DOHH2 (cell line): Measurements from ENCODE around the gene MGAT5.

Experiments used
- H3F3A ChIP-seq: fragments of 200-600 bp; sonication (generic), shearing (Covaris generic); 2 replicates; pipeline ENCODE4 v1.6.0; 2016; ENCODE audit warnings: antibody characterized with exemption, mild to moderate bottlenecking; ENCODE audit not compliant: control insufficient read depth, insufficient read depth
- H3K27ac ChIP-seq: fragments of 200-600 bp; sonication (generic); 2 replicates; pipeline ENCODE4 v1.5.1; 2014; ENCODE audit warnings: low read depth, mild to moderate bottlenecking, low read length, moderate library complexity
- H3K27me3 ChIP-seq: fragments of 200-600 bp; sonication (generic); 2 replicates; pipeline ENCODE4 v1.6.1; 2014; ENCODE audit warnings: mild to moderate bottlenecking, low read length, mixed read lengths; ENCODE audit not compliant: control insufficient read depth
- H3K36me3 ChIP-seq: fragments of 200-600 bp; sonication (generic); 2 replicates; pipeline ENCODE4 v1.6.1; 2014; ENCODE audit warnings: mild to moderate bottlenecking, low read length, moderate library complexity, mixed read lengths; ENCODE audit not compliant: control insufficient read depth
- H3K4me1 ChIP-seq: fragments of 200-600 bp; sonication (generic); 2 replicates; pipeline ENCODE4 v1.6.1; 2014; ENCODE audit warnings: mild to moderate bottlenecking, low read length, mixed read lengths; ENCODE audit not compliant: control insufficient read depth
- H3K4me2 ChIP-seq: fragments of 200-600 bp; sonication (generic); 2 replicates; pipeline ENCODE4 v1.6.0; 2014; ENCODE audit warnings: mild to moderate bottlenecking, low read length, moderate library complexity
- H3K4me3 ChIP-seq: fragments of 200-600 bp; sonication (generic); 2 replicates; pipeline ENCODE4 v1.5.1; 2014; ENCODE audit warnings: mild to moderate bottlenecking, low read length, mixed read lengths
- H3K79me2 ChIP-seq: fragments of 200-600 bp; sonication (generic); 2 replicates; pipeline ENCODE4 v1.6.1; 2014; ENCODE audit warnings: mild to moderate bottlenecking, low read length, mixed read lengths; ENCODE audit not compliant: control insufficient read depth
- H3K9me2 ChIP-seq: fragments of 200-600 bp; sonication (generic); replicated peaks from 2 replicates; pipeline ENCODE4 v1.6.1; 2014; ENCODE audit warnings: mild to moderate bottlenecking, low read length, mixed read lengths; ENCODE audit not compliant: control insufficient read depth
- H3K9me3 ChIP-seq: fragments of 200-600 bp; sonication (generic); 2 replicates; pipeline ENCODE4 v1.6.1; 2014; ENCODE audit warnings: antibody characterized with exemption, low read length, mixed read lengths; ENCODE audit not compliant: control insufficient read depth, insufficient read depth
- H4K20me1 ChIP-seq: fragments of 200-600 bp; sonication (generic); 2 replicates; pipeline ENCODE4 v1.6.0; 2014; ENCODE audit warnings: low read depth, mild to moderate bottlenecking, antibody characterized with exemption, low read length, moderate library complexity; ENCODE audit not compliant: control insufficient read depth, insufficient read depth
- EZH2phosphoT487 ChIP-seq: fragments of 200-600 bp; sonication (generic); IDR thresholded peaks from 2 replicates; pipeline ENCODE4 v1.6.1; 2017; ENCODE audit warnings: borderline replicate concordance, mild to moderate bottlenecking, antibody characterized with exemption, low read length, moderate library complexity, mixed read lengths
- TF ChIP-seq, protein P1 (sequence below): fragments of 200-600 bp; sonication (generic); IDR thresholded peaks from one replicate; pipeline ENCODE4 v1.5.1; 2014; ENCODE audit warnings: antibody characterized with exemption, mild to moderate bottlenecking, low read depth, low read length; ENCODE audit not compliant: poor library complexity, severe bottlenecking

Gene MGAT5

DNA sequence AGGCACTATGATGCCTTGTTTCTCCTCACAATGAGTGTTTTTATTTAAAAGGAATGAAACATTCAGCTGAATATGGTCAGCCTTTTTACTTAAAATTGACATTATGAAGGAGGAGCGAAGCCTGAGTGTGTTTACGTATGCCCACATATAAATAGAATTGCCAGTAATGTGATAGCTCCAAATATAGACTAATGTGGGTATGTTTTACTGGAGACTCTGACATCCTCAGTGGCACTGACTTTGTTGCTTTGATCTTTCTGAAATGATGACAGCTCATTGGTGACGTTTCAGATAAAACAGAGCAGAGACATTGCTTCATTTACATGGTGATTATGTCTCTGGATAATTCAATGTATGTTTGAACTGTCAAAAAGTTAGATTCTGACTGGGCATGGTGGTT is 167.0 kb downstream of the MGAT5 start:
- Histone ChIP-seq H3K4me2 (no peak overlapping the region), H3K9me3 (no peaks in the 10 kb centered on the region), H3K4me3 (no peak overlapping the region), H3K4me1 (no peaks in the 10 kb centered on the region), H3K9me2 (no peaks in the 10 kb centered on the region), H3K79me2 (no peaks in the 10 kb centered on the region), H3K36me3 (peaks cover 29% of the 10 kb centered on the region), H3K27me3 (no peaks in the 10 kb centered on the region), H4K20me1 (no peaks in the 10 kb centered on the region), H3F3A (no peaks in the 10 kb centered on the region), H3K27ac (no peak overlapping the region)
- TF ChIP-seq, protein P1, sequence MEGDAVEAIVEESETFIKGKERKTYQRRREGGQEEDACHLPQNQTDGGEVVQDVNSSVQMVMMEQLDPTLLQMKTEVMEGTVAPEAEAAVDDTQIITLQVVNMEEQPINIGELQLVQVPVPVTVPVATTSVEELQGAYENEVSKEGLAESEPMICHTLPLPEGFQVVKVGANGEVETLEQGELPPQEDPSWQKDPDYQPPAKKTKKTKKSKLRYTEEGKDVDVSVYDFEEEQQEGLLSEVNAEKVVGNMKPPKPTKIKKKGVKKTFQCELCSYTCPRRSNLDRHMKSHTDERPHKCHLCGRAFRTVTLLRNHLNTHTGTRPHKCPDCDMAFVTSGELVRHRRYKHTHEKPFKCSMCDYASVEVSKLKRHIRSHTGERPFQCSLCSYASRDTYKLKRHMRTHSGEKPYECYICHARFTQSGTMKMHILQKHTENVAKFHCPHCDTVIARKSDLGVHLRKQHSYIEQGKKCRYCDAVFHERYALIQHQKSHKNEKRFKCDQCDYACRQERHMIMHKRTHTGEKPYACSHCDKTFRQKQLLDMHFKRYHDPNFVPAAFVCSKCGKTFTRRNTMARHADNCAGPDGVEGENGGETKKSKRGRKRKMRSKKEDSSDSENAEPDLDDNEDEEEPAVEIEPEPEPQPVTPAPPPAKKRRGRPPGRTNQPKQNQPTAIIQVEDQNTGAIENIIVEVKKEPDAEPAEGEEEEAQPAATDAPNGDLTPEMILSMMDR, result no peak
- no peak for TF ChIP-seq EZH2phosphoT487

DNA sequence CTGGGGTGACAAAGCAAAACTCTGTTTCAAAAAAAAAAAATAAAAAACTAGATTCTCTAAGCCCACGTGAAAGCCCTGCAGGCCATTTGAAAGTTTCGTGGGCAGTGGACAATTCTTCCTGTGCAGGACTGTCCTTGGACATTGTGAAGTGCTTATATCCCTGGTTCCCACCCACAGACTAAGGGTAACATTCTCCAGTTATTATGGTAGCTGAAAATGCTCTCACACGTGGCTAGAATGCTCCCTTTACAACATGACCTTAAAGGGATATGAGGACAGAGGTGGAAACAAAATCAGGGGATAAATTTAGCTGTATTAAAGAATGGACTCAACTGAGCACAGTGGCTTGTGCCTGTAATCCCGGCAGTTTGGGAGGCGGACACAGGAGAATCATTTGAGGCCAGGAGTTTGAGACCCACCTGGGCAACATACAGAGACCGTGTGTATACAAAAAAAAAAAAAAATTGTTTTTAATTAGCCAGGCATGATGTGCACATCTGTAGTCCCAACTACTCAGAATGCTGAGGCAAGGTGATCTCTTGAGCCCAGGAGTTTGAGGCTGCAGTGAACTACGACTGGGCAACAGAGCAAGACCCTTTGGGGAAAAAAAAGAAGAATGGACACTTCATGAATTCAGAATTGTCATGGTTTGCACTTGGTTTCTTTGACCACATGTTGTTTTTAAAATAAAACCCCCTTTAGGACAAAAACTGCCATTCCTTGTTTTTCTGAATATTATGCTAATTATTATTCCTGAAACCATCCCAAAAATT is 167.9 kb downstream of the MGAT5 start:
- H3K9me2 ChIP-seq, result no peaks in the 10 kb centered on the region
- no peaks in the 10 kb centered on the region for H4K20me1 ChIP-seq
- H3K27me3 ChIP-seq, result no peaks in the 10 kb centered on the region
- no peak for TF ChIP-seq EZH2phosphoT487
- TF ChIP-seq, protein P1, result no peak
- no peaks in the 10 kb centered on the region for H3K9me3 ChIP-seq
- peaks cover 29% of the 10 kb centered on the region for H3K36me3 ChIP-seq
- H3K4me1 ChIP-seq, result no peaks in the 10 kb centered on the region
- H3K4me3 ChIP-seq, result no peak overlapping the region
- H3K79me2 ChIP-seq, result no peaks in the 10 kb centered on the region
- no peak overlapping the region for H3K27ac ChIP-seq
- no peaks in the 10 kb centered on the region for H3F3A ChIP-seq
- no peak overlapping the region for H3K4me2 ChIP-seq

DNA sequence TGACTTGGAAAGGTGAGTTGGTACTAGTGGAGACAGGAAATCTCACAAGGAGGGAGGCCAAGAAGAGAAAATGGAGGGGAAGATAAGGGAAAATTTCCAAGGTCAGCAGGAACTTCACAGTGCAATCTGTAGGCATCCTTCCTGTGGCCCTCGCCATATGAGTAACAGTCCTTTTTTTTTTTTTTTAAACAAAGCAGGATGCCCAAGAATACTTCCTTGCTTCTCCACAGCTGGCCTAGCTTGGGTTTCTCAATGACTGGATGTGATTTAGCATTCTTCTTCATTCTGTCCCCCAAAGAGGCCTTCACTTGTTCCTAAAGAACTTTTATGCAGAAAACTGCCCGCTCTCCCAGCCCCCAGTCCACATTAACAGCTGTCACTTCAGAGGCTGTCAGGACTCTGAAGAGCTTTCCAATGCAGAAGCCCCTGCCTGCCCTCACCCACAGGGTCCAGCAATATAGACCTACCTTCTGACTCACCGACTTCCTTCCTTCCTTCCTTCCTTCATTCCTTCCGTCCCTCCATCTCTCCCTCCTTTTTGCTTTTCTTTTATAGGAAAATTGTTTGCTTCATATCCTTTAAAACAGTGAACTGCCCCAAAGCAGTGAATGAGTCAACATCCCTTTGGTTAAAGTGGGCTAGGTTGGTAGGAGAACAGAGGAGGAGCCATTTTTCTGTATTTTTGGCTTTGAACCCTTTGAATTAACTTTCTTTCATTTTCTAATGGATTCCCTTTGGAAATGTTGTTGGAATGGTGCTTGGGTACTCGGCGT is 172.0 kb downstream of the MGAT5 start:
- H3K27me3 ChIP-seq, result no peaks in the 10 kb centered on the region
- no peaks in the 10 kb centered on the region for H3K79me2 ChIP-seq
- no peaks in the 10 kb centered on the region for H3K4me1 ChIP-seq
- H3K9me2 ChIP-seq, result no peaks in the 10 kb centered on the region
- no peak overlapping the region for H3K4me2 ChIP-seq
- H3F3A ChIP-seq, result no peaks in the 10 kb centered on the region
- TF ChIP-seq, protein P1, result no peak
- no peak for TF ChIP-seq EZH2phosphoT487
- no peak overlapping the region for H3K4me3 ChIP-seq
- H3K36me3 ChIP-seq, result peaks cover 40% of the 10 kb centered on the region
- no peak overlapping the region for H3K27ac ChIP-seq
- H4K20me1 ChIP-seq, result no peaks in the 10 kb centered on the region
- H3K9me3 ChIP-seq, result no peaks in the 10 kb centered on the region
